Naive thymus-derived CD4-positive, alpha-beta T cell (primary cell): ENCODE results near the gene ACP5. TPM values are rescaled to one million over a fixed set of nuclear protein-coding genes. Genes with fewer than 3 reads are reported as not detected.

Source experiments
- polyA plus RNA-seq, 2 donors: library from polyadenylated mRNA; unstranded; fragments of 300-500 nt; fragmentation: Illumina TruSeq; gene quantifications; one replicate each; pipeline ENCODE4 v1.2.3, GENCODE V29; 2021
- total RNA-seq, 6 experiments: library from RNA in 5 of 6; stranded (reverse) in 5 of 6; gene quantifications; 1 replicate in 5 of 6; 2 replicates in 1 of 6; pipeline ENCODE4 v1.2.3 and lab custom pipeline; 2021 to 2026

The ACP5 gene
- total and polyA plus RNA-seq, 7 experiments from 2014 or later: 14.7 to 29.6 (median 21.5) TPM

Other genes starting within 250 kb of the ACP5 start
- gene RAB3D, start 238.0 kb downstream of the ACP5 start, total RNA-seq: 10 to 100 TPM in 2 of 5 experiments, 1 to 10 TPM in 3; 7.4 to 38.2 (median 8.8) TPM
- 1 to 10 TPM; 1.4 to 2.3 TPM for gene RAB3D, start 238.0 kb downstream of the ACP5 start, polyA plus RNA-seq
- gene TMEM205, start 231.4 kb downstream of the ACP5 start, total RNA-seq: 10 to 100 TPM; 19.5 to 36.7 (median 29.5) TPM
- gene TMEM205, start 231.4 kb downstream of the ACP5 start, polyA plus RNA-seq: 10 to 100 TPM; 66.7 to 81.0 TPM
- 10 to 100 TPM; 17.6 to 87.4 (median 84.3) TPM for gene CCDC159, start 231.1 kb downstream of the ACP5 start, total RNA-seq
- 10 to 100 TPM in 1 of 2 donors, 1 to 10 TPM in 1; 10.0 to 19.6 TPM for gene CCDC159, start 231.1 kb downstream of the ACP5 start, polyA plus RNA-seq
- 10 to 100 TPM in 4 of 5 experiments, 1 to 10 TPM in 1; 2.6 to 31.0 (median 13.7) TPM for gene PLPPR2, start 222.2 kb downstream of the ACP5 start, total RNA-seq
- 1 to 10 TPM in 1 of 2 donors, under 1 TPM in 1; 0.92 to 1.0 TPM for gene PLPPR2, start 222.2 kb downstream of the ACP5 start, polyA plus RNA-seq
- 1 to 10 TPM; 3.4 to 4.2 (median 4.0) TPM for gene SWSAP1, start 203.0 kb downstream of the ACP5 start, total RNA-seq
- gene SWSAP1, start 203.0 kb downstream of the ACP5 start, polyA plus RNA-seq: 1 to 10 TPM; 5.9 to 7.3 TPM
- gene EPOR, start 193.3 kb downstream of the ACP5 start, total RNA-seq: 1 to 10 TPM; 5.1 to 9.5 (median 8.4) TPM
- 10 to 100 TPM in 1 of 2 donors, 1 to 10 TPM in 1; 5.9 to 14.8 TPM for gene EPOR, start 193.3 kb downstream of the ACP5 start, polyA plus RNA-seq
- gene RGL3, start 158.3 kb downstream of the ACP5 start, total RNA-seq: not detected
- gene RGL3, start 158.3 kb downstream of the ACP5 start, polyA plus RNA-seq: not detected
- gene ODAD3, start 142.5 kb downstream of the ACP5 start, total RNA-seq: not detected
- gene ODAD3, start 142.5 kb downstream of the ACP5 start, polyA plus RNA-seq: not detected
- 100 to 1,000 TPM; 254 to 332 (median 288) TPM for gene PRKCSH, start 142.0 kb downstream of the ACP5 start, total RNA-seq
- 10 to 100 TPM; 30.6 to 53.9 TPM for gene PRKCSH, start 142.0 kb downstream of the ACP5 start, polyA plus RNA-seq
- under 1 TPM in 1 of 5 experiments, not detected in 4; 0.19 TPM for gene ELAVL3, start 96.6 kb downstream of the ACP5 start, total RNA-seq
- gene ELAVL3, start 96.6 kb downstream of the ACP5 start, polyA plus RNA-seq: not detected
- 10 to 100 TPM; 10.0 to 23.9 (median 22.0) TPM for gene ZNF653, start 71.8 kb downstream of the ACP5 start, total RNA-seq
- gene ZNF653, start 71.8 kb downstream of the ACP5 start, polyA plus RNA-seq: 1 to 10 TPM; 1.7 to 4.6 TPM
- 10 to 100 TPM; 25.8 to 50.3 (median 32.5) TPM for gene ECSIT, start 48.5 kb downstream of the ACP5 start, total RNA-seq
- 10 to 100 TPM; 36.0 to 46.2 TPM for gene ECSIT, start 48.5 kb downstream of the ACP5 start, polyA plus RNA-seq
- gene CNN1, start 38.8 kb downstream of the ACP5 start, total RNA-seq: not detected
- not detected for gene CNN1, start 38.8 kb downstream of the ACP5 start, polyA plus RNA-seq
- 10 to 100 TPM; 34.0 to 59.8 (median 41.9) TPM for gene ELOF1, start 18.4 kb downstream of the ACP5 start, total RNA-seq
- 10 to 100 TPM; 80.0 to 95.5 TPM for gene ELOF1, start 18.4 kb downstream of the ACP5 start, polyA plus RNA-seq
- gene ZNF627, start 19.8 kb upstream of the ACP5 start, total RNA-seq: 10 to 100 TPM in 3 of 5 experiments, 1 to 10 TPM in 2; 5.2 to 15.4 (median 12.3) TPM
- gene ZNF627, start 19.8 kb upstream of the ACP5 start, polyA plus RNA-seq: 10 to 100 TPM; 10.7 to 12.3 TPM
- gene ZNF823, start 161.3 kb upstream of the ACP5 start, total RNA-seq: 1 to 10 TPM; 1.8 to 6.8 (median 2.8) TPM
- 1 to 10 TPM; 3.7 to 3.8 TPM for gene ZNF823, start 161.3 kb upstream of the ACP5 start, polyA plus RNA-seq
- gene ZNF441, start 189.4 kb upstream of the ACP5 start, total RNA-seq: 10 to 100 TPM in 2 of 5 experiments, 1 to 10 TPM in 3; 3.9 to 23.8 (median 7.1) TPM
- gene ZNF441, start 189.4 kb upstream of the ACP5 start, polyA plus RNA-seq: 1 to 10 TPM; 6.6 to 6.8 TPM
- 1 to 10 TPM in 4 of 5 experiments, under 1 TPM in 1; 0.92 to 6.1 (median 1.9) TPM for gene ZNF491, start 220.9 kb upstream of the ACP5 start, total RNA-seq
- gene ZNF491, start 220.9 kb upstream of the ACP5 start, polyA plus RNA-seq: under 1 TPM; 0.44 to 0.52 TPM
- 10 to 100 TPM; 10.4 to 19.5 (median 16.0) TPM for gene ZNF440, start 236.6 kb upstream of the ACP5 start, total RNA-seq
- gene ZNF440, start 236.6 kb upstream of the ACP5 start, polyA plus RNA-seq: 1 to 10 TPM; 2.1 to 5.5 TPM